GM23248 (cell line): ENCODE data around the gene DNAI1.

ENCODE experiments used
- EZH2 ChIP-seq: fragments of 200-600 bp; sonication (generic); IDR thresholded peaks from 2 replicates; pipeline ENCODE4 v1.6.1; 2018; ENCODE audit warnings: antibody characterized with exemption, mild to moderate bottlenecking; ENCODE audit not compliant: insufficient read depth, poor library complexity, severe bottlenecking
- EZH2phosphoT487 ChIP-seq: fragments of 200-600 bp; sonication (generic); IDR thresholded peaks from 2 replicates; pipeline ENCODE4 v1.6.1; 2018; ENCODE audit warnings: antibody characterized with exemption, moderate library complexity, mild to moderate bottlenecking, low read depth; ENCODE audit not compliant: insufficient read depth

GRCh38 chr9:34498553-34498952 is 39.9 kb downstream of the DNAI1 start:
- no peak for TF ChIP-seq EZH2phosphoT487
- TF ChIP-seq EZH2, result no peak
